Measurements from ENCODE around the gene LAMTOR1. TPM values are rescaled to one million over a fixed set of nuclear protein-coding genes. Genes with fewer than 3 reads are reported as not detected.
A peak's percentile ranks its signal among the peaks of the same experiment; 100 is the strongest.
"Not testable (repeated sequence)": the region's sequence is repeated elsewhere in the genome, so short reads cannot be mapped to it uniquely, and the experiment has no call there.

Gene LAMTOR1
- polyA plus RNA-seq (ENCODE audit: insufficient read depth in 1 of 5, insufficient read length in 5 of 5, low replicate concordance in 1 of 5) = 100 to 1,000 TPM in 2 of 5 donors, 10 to 100 TPM in 3; 91.7 to 121 (median 98.5) TPM
- long read RNA-seq, donor 1, transcript LAMTOR1-201 (5 exons, 1,179 nt) = major isoform, 70 of 84 reads
- long read RNA-seq, donor 1, partial matches to known transcripts = 11 of 84 reads
- long read RNA-seq, donor 1, other reads (novel, unspliced or antisense) = 0 of 84 reads
- long read RNA-seq, donor 2, transcript LAMTOR1-201 (5 exons, 1,179 nt) = major isoform, 38 of 39 reads
- long read RNA-seq, donor 2, partial matches to known transcripts = 0 of 39 reads
- long read RNA-seq, donor 2, other reads (novel, unspliced or antisense) = 0 of 39 reads
- long read RNA-seq, donor 3, transcript LAMTOR1-201 (5 exons, 1,179 nt) = major isoform, 44 of 55 reads
- long read RNA-seq, donor 3, partial matches to known transcripts = 9 of 55 reads
- long read RNA-seq, donor 3, other reads (novel, unspliced or antisense) = 0 of 55 reads
- long read RNA-seq, donor 4, transcript LAMTOR1-201 (5 exons, 1,179 nt) = major isoform, 31 of 34 reads
- long read RNA-seq, donor 4, partial matches to known transcripts = 0 of 34 reads
- long read RNA-seq, donor 4, other reads (novel, unspliced or antisense) = 0 of 34 reads
- long read RNA-seq, donor 5, transcript LAMTOR1-201 (5 exons, 1,179 nt) = major isoform, 67 of 92 reads
- long read RNA-seq, donor 5, partial matches to known transcripts = 23 of 92 reads
- long read RNA-seq, donor 5, other reads (novel, unspliced or antisense) = 0 of 92 reads
- long read RNA-seq, donor 6, transcript LAMTOR1-201 (5 exons, 1,179 nt) = major isoform, 80 of 93 reads
- long read RNA-seq, donor 6, partial matches to known transcripts = 8 of 93 reads
- long read RNA-seq, donor 6, other reads (novel, unspliced or antisense) = 0 of 93 reads
- long read RNA-seq, donor 7, transcript LAMTOR1-201 (5 exons, 1,179 nt) = major isoform, 39 of 43 reads
- long read RNA-seq, donor 7, partial matches to known transcripts = 0 of 43 reads
- long read RNA-seq, donor 7, other reads (novel, unspliced or antisense) = 0 of 43 reads
- long read RNA-seq, donor 8, transcript LAMTOR1-201 (5 exons, 1,179 nt) = major isoform, 25 of 27 reads
- long read RNA-seq, donor 8, partial matches to known transcripts = 0 of 27 reads
- long read RNA-seq, donor 8, other reads (novel, unspliced or antisense) = 0 of 27 reads

- peak; percentile 98 for DNase-seq
These were observed at the start of gene LAMTOR1 for GRCh38 chr11:72102946-72103753. LAMTOR1 (minus strand) TSS chr11:72103297; CDS start chr11:72103224, 73 bp downstream.

GRCh38 chr11:72150882-72151281 is 47.8 kb upstream of the LAMTOR1 start:
- DNase-seq = no peak

- no peak for DNase-seq
These were observed 43.5 kb upstream of the LAMTOR1 start for GRCh38 chr11:72146625-72147024.

GRCh38 chr11:72144807-72145565 is 41.9 kb upstream of the LAMTOR1 start:
- no peak for DNase-seq

GRCh38 chr11:72142543-72142942 is 39.4 kb upstream of the LAMTOR1 start:
- DNase-seq = not testable (repeated sequence)

GRCh38 chr11:72142086-72142485 is 39.0 kb upstream of the LAMTOR1 start:
- DNase-seq = not testable (repeated sequence)

GRCh38 chr11:72141066-72141465 is 38.0 kb upstream of the LAMTOR1 start:
- no peak for DNase-seq

GRCh38 chr11:72140661-72141060 is 37.6 kb upstream of the LAMTOR1 start:
- DNase-seq = no peak

- no peak for DNase-seq
These were observed 36.4 kb upstream of the LAMTOR1 start for GRCh38 chr11:72139500-72139899.

GRCh38 chr11:72138821-72139390 is 35.8 kb upstream of the LAMTOR1 start:
- DNase-seq = peak in 1 of 2 donors; percentile 10

GRCh38 chr11:72136684-72137262 is 33.7 kb upstream of the LAMTOR1 start:
- DNase-seq = no peak

GRCh38 chr11:72135891-72136683 is 33.0 kb upstream of the LAMTOR1 start:
- no peak for DNase-seq

GRCh38 chr11:72135473-72135872 is 32.4 kb upstream of the LAMTOR1 start, which contains the start of gene FOLR3:
FOLR3 (plus strand) TSS chr11:72135725; CDS start chr11:72135953, 228 bp downstream.
- not testable (repeated sequence) for DNase-seq

GRCh38 chr11:72132646-72133045 is 29.5 kb upstream of the LAMTOR1 start:
- no peak for DNase-seq

- no peak for DNase-seq
These were observed 26.3 kb upstream of the LAMTOR1 start for GRCh38 chr11:72129381-72129780.

GRCh38 chr11:72127923-72128322 is 24.8 kb upstream of the LAMTOR1 start:
- DNase-seq = no peak

- DNase-seq = no peak
These were observed 22.9 kb upstream of the LAMTOR1 start for GRCh38 chr11:72125956-72126355.

- DNase-seq = no peak
These were observed 20.9 kb upstream of the LAMTOR1 start for GRCh38 chr11:72124046-72124445.
